H1 (cell line): ENCODE measurements around the gene KRT76. TPM values are rescaled to one million over a fixed set of nuclear protein-coding genes. Genes with fewer than 3 reads are reported as not detected.

Source experiments
- CTCF ChIA-PET: fragments of 300-600 bp; sonication (Branson Sonifier 250); formaldehyde crosslinking; loops from one replicate; lab custom pipeline; 2021; ENCODE audit not compliant: partially characterized antibody; lab: Charles Lee
- POLR2A ChIA-PET: fragments of 300-600 bp; sonication (Branson Sonifier 250); formaldehyde crosslinking; loops from one replicate; lab custom pipeline; 2021; ENCODE audit warnings: inconsistent platforms; ENCODE audit not compliant: partially characterized antibody; lab: Charles Lee
- DNase-seq, 2 experiments: peaks; one replicate each; pipeline versions ENCODE4 v3.0.0 to v3.0.0-alpha.2; 2010 to 2022; ENCODE audit warnings: low spot score in 2 of 2, low read depth in 1 of 2, mixed read lengths in 1 of 2
- FAIRE-seq: peaks from 2 replicates; lab custom pipeline; 2011; peaks lifted over from hg19 to GRCh38; lab: Jason Lieb, UNC
- H2AFZ ChIP-seq: 2 replicates; pipeline ENCODE4 v1.8.1; 2012; ENCODE audit warnings: low read length, inconsistent platforms
- H2AK5ac ChIP-seq: 2 replicates; pipeline ENCODE4 v1.6.1; 2013; ENCODE audit warnings: low read depth, low read length
- H2BK120ac ChIP-seq: replicated peaks from 2 replicates; pipeline ENCODE3; 2013; ENCODE audit warnings: low read depth, low read length, inconsistent platforms
- H2BK12ac ChIP-seq: 2 replicates; pipeline ENCODE4 v1.6.1; 2013; ENCODE audit warnings: low read depth, low read length
- H2BK15ac ChIP-seq: 2 replicates; pipeline ENCODE4 v1.6.1; 2013; ENCODE audit warnings: low read length
- H2BK20ac ChIP-seq: 2 replicates; pipeline ENCODE4 v1.6.1; 2013; ENCODE audit warnings: low read length
- H2BK5ac ChIP-seq: 2 replicates; pipeline ENCODE4 v1.6.1; 2013; ENCODE audit warnings: low read depth, low read length
- H3K14ac ChIP-seq: 2 replicates; pipeline ENCODE4 v1.6.1; 2013; ENCODE audit warnings: inconsistent platforms; ENCODE audit not compliant: insufficient read length
- H3K18ac ChIP-seq: 2 replicates; pipeline ENCODE4 v1.6.1; 2013; ENCODE audit warnings: low read length; ENCODE audit errors: extremely low read depth
- H3K23ac ChIP-seq: 2 replicates; pipeline ENCODE4 v1.6.1; 2013; ENCODE audit warnings: inconsistent platforms; ENCODE audit not compliant: insufficient read length
- H3K23me2 ChIP-seq: 2 replicates; pipeline ENCODE4 v1.6.1; 2013; ENCODE audit warnings: low read depth, low read length
- H3K27ac ChIP-seq: 2 replicates; pipeline ENCODE4 v1.6.1; 2011; ENCODE audit warnings: low read depth, low read length, inconsistent platforms
- H3K27me3 ChIP-seq, 4 experiments: replicated peaks in 1 of 4; 1 replicate in 1 of 4; 2 replicates in 3 of 4; pipeline versions ENCODE4 v1.6.1 to v1.8.1; 2011 to 2013; ENCODE audit warnings: low read length in 3 of 4, mild to moderate bottlenecking in 3 of 4, inconsistent platforms in 2 of 4, mixed read lengths in 2 of 4, moderate library complexity in 1 of 4; ENCODE audit not compliant: control insufficient read depth in 3 of 4, insufficient read depth in 3 of 4; ENCODE audit errors: extremely low read depth in 1 of 4
- H3K36me3 ChIP-seq, 4 experiments: 2 replicates each; pipeline versions ENCODE4 v1.6.1 to v1.8.1; 2011 to 2013; ENCODE audit warnings: mild to moderate bottlenecking in 4 of 4, low read length in 3 of 4, moderate library complexity in 2 of 4, control low read depth in 1 of 4, inconsistent platforms in 1 of 4; ENCODE audit not compliant: insufficient read depth in 4 of 4, control insufficient read depth in 2 of 4
- H3K4ac ChIP-seq: replicated peaks from 2 replicates; pipeline ENCODE3; 2013; ENCODE audit warnings: low read length, low read depth, mixed read lengths, inconsistent platforms; ENCODE audit not compliant: insufficient read length
- H3K4me1 ChIP-seq, 4 experiments: replicated peaks in 1 of 4; 1 replicate in 1 of 4; 2 replicates in 3 of 4; pipeline versions ENCODE4 v1.6.1 to v1.8.1; 2011 to 2013; ENCODE audit warnings: low read length in 3 of 4, inconsistent platforms in 2 of 4, mixed read lengths in 1 of 4; ENCODE audit not compliant: insufficient read depth in 4 of 4, control insufficient read depth in 3 of 4
- H3K4me2 ChIP-seq, 2 experiments: 2 replicates each; pipeline versions ENCODE4 v1.6.1 to v1.8.1; 2011 to 2013; ENCODE audit warnings: low read depth in 2 of 2, low read length in 2 of 2, control low read depth in 1 of 2, inconsistent platforms in 1 of 2, mild to moderate bottlenecking in 1 of 2; ENCODE audit not compliant: insufficient read depth in 1 of 2
- H3K4me3 ChIP-seq, 4 experiments: fragments of 200-600, 300-600 bp in 1 of 4; sonication (generic), shearing (Covaris generic), sonication (Bioruptor Twin) in 1 of 4; 2 replicates each; pipeline versions ENCODE4 v1.5.1 to v1.8.1; 2011 to 2016; ENCODE audit warnings: low read length in 4 of 4, low read depth in 3 of 4, control low read depth in 2 of 4, inconsistent platforms in 2 of 4, mild to moderate bottlenecking in 2 of 4, mixed read lengths in 1 of 4, moderate library complexity in 1 of 4; ENCODE audit not compliant: insufficient read depth in 2 of 4; ENCODE audit errors: extremely low read depth in 1 of 4
- H3K56ac ChIP-seq: replicated peaks from 2 replicates; pipeline ENCODE3; 2013; ENCODE audit warnings: low read depth, mild to moderate bottlenecking, mixed read lengths, low read length, inconsistent platforms; ENCODE audit not compliant: insufficient read length
- H3K79me1 ChIP-seq: 2 replicates; pipeline ENCODE4 v1.6.1; 2013; ENCODE audit warnings: low read depth, low read length, control low read depth
- H3K79me2 ChIP-seq, 2 experiments: 2 replicates each; pipeline versions ENCODE4 v1.6.1 to v1.8.1; 2012 to 2013; ENCODE audit warnings: low read length in 2 of 2, mild to moderate bottlenecking in 2 of 2, inconsistent platforms in 1 of 2; ENCODE audit not compliant: insufficient read depth in 2 of 2, control insufficient read depth in 1 of 2
- H3K9ac ChIP-seq, 4 experiments: replicated peaks in 1 of 4; 1 replicate in 1 of 4; 2 replicates in 3 of 4; pipeline versions ENCODE4 v1.6.1 to v1.8.1; 2011 to 2013; ENCODE audit warnings: low read depth in 3 of 4, low read length in 3 of 4, control low read depth in 2 of 4, mild to moderate bottlenecking in 2 of 4, moderate library complexity in 2 of 4, inconsistent platforms in 1 of 4; ENCODE audit errors: extremely low read depth in 1 of 4
- H3K9me3 ChIP-seq, 2 experiments: 2 replicates each; pipeline versions ENCODE4 v1.6.1 to v1.8.1; 2012 to 2013; ENCODE audit warnings: mild to moderate bottlenecking in 2 of 2, moderate library complexity in 2 of 2, control low read depth in 1 of 2, inconsistent platforms in 1 of 2, low read depth in 1 of 2, low read length in 1 of 2, mixed read lengths in 1 of 2; ENCODE audit not compliant: insufficient read depth in 2 of 2
- H4K20me1 ChIP-seq, 2 experiments: replicated peaks in 1 of 2; 2 replicates each; pipeline versions ENCODE3 to v1.8.1; 2011 to 2013; ENCODE audit warnings: inconsistent platforms in 2 of 2, low read length in 2 of 2, mild to moderate bottlenecking in 1 of 2; ENCODE audit not compliant: insufficient read depth in 2 of 2, control insufficient read depth in 1 of 2
- H4K5ac ChIP-seq: 2 replicates; pipeline ENCODE4 v1.6.1; 2013; ENCODE audit warnings: low read length, low read depth, mixed read lengths, inconsistent platforms; ENCODE audit not compliant: insufficient read length
- H4K8ac ChIP-seq: 2 replicates; pipeline ENCODE4 v1.8.0; 2013; ENCODE audit warnings: mild to moderate bottlenecking, moderate library complexity, low read length, inconsistent platforms; ENCODE audit not compliant: insufficient read depth; ENCODE audit errors: extremely low read depth
- H4K91ac ChIP-seq: replicated peaks from 2 replicates; pipeline ENCODE3; 2013; ENCODE audit warnings: low read length, mixed read lengths, inconsistent platforms; ENCODE audit not compliant: insufficient read length
- NANOG ChIP-seq: IDR thresholded peaks from 2 replicates; pipeline ENCODE4 v1.6.1; 2011; ENCODE audit warnings: low read length, low read depth, mild to moderate bottlenecking, inconsistent platforms; ENCODE audit not compliant: insufficient read depth, poor library complexity, severe bottlenecking
- POU5F1 ChIP-seq: IDR thresholded peaks from 2 replicates; pipeline ENCODE4 v1.6.1; 2011; ENCODE audit warnings: low read depth, mild to moderate bottlenecking, low read length, moderate library complexity
- RNF2 ChIP-seq: fragments of 200-900, 300-1000 bp; sonication (generic); IDR thresholded peaks from 2 replicates; pipeline ENCODE4 v1.7.1; 2016; ENCODE audit warnings: borderline replicate concordance, low read depth, mild to moderate bottlenecking, antibody characterized with exemption, low read length; ENCODE audit not compliant: poor library complexity, severe bottlenecking; ENCODE audit errors: missing control alignments
- TAF7 ChIP-seq: optimal IDR thresholded peaks from 2 replicates; pipeline ENCODE3; 2011; ENCODE audit warnings: low read depth, mild to moderate bottlenecking, inconsistent platforms, low read length, moderate library complexity, borderline replicate concordance
- WGBS, 2 experiments: shearing (Covaris generic) in 1 of 2; methylation state at CpG; one replicate each; pipeline versions ENCODE4 v1.1.6 to v1.1.7; 2013 to 2015; ENCODE audit warnings: low lambda C conversion rate in 2 of 2, mixed read lengths in 2 of 2, inconsistent platforms in 1 of 2, low coverage in 1 of 2, missing lambda C conversion rate in 1 of 2; ENCODE audit not compliant: insufficient replicate concordance in 2 of 2, insufficient coverage in 1 of 2, insufficient read length in 1 of 2; ENCODE audit errors: extremely low coverage in 1 of 2, missing lambda C conversion rate in 1 of 2; 5-methylcytosine and 5-hydroxymethylcytosine counted together
- polyA plus RNA-seq, 7 experiments: library from polyadenylated mRNA; depleted of rRNA in 3 of 7; stranded (reverse) in 5 of 7; unstranded in 2 of 7; fragments of >200 nt in 5 of 7; fragments of 200-250 nt in 2 of 7; gene quantifications; 1 replicate in 5 of 7; 2 replicates in 1 of 7; 4 replicates in 1 of 7; pipeline versions ENCODE4 v1.2.1 to v1.2.3, GENCODE V29; 2011 to 2013; ENCODE audit warnings: missing spikeins in 2 of 7, mixed read lengths in 2 of 7
- total RNA-seq: library from RNA; stranded (reverse); fragmentation: NEBNext Ultra II Directional; extraction: Animal tissue kit (Norgen Biotek cat#: 25700); gene quantifications from 2 replicates; pipeline ENCODE4 v1.2.1, GENCODE V29; 2021
- TF ChIP-seq, protein P1 (sequence below): IDR thresholded peaks from 2 replicates; pipeline ENCODE4 v1.6.1; 2011; ENCODE audit warnings: low read depth, mild to moderate bottlenecking, low read length; ENCODE audit not compliant: insufficient read depth
- TF ChIP-seq, protein P2 (sequence below): IDR thresholded peaks from 2 replicates; pipeline ENCODE4 v1.6.1; 2011; ENCODE audit warnings: low read length, improper control_type of control experiment

The KRT76 gene
- total and polyA plus RNA-seq, 2 of the 8 experiments (the other 6 are each of a cell fraction or from before 2014, with no cell fraction given) = not detected

DNA sequence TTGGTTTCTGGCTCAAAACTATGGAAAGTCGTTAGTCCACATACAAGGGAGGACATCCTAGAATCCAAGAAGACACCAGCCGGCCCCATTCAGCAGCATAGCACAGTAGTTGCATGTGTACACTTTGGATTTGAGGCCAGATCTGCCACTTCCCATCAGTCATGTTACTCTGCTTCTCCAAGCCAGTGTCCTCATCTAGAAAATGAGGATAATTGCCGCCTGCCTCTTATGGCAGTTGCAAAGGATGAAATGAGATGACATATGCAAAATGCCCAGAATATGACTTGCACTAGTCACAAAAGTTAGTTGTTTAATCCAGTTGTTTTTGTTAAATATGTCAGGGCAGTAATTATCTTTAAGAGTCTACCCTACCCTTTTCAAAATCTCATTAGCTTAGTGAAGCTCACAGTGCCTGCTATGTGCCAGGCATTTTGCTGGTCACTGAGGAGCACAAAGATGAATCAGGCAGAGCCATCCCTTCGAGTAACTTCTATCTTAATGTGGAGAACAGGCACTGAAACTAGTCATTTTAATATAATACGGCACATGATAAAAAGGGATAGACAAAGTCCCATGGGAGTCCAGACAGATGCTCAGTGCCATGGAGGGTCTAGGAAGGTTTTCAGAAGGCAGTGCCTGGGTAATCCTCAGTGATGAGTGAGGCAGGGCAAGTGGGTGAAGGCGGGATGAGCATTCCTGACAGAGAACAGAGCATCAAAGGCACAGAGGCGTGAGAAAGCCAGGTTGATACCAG, 6.6 kb upstream of the KRT76 start:
- no peak overlapping the region for H3K23ac ChIP-seq
- no peak overlapping the region for H2BK15ac ChIP-seq
- no peak for TF ChIP-seq NANOG
- TF ChIP-seq, protein P1, sequence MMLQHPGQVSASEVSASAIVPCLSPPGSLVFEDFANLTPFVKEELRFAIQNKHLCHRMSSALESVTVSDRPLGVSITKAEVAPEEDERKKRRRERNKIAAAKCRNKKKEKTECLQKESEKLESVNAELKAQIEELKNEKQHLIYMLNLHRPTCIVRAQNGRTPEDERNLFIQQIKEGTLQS = no peak
- no peak for TF ChIP-seq TAF7
- TF ChIP-seq, protein P2, sequence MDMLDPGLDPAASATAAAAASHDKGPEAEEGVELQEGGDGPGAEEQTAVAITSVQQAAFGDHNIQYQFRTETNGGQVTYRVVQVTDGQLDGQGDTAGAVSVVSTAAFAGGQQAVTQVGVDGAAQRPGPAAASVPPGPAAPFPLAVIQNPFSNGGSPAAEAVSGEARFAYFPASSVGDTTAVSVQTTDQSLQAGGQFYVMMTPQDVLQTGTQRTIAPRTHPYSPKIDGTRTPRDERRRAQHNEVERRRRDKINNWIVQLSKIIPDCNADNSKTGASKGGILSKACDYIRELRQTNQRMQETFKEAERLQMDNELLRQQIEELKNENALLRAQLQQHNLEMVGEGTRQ = no peak
- no peak for TF ChIP-seq POU5F1
- no peak for TF ChIP-seq RNF2
- WGBS, 2 experiments = 94% methylated on average over 7 of the region's 7 CpGs; no CpG with 5 or more reads in 1 of the 2 experiments
- no peak overlapping the region for H3K56ac ChIP-seq
- H3K4ac ChIP-seq = no peak overlapping the region
- no peak overlapping the region for H3K18ac ChIP-seq
- H3K4me1 ChIP-seq = no peaks in the 10 kb centered on the region
- no peak overlapping the region for H4K91ac ChIP-seq
- H3K4me3 ChIP-seq = no peak overlapping the region
- no peak overlapping the region for H2AK5ac ChIP-seq
- H2AFZ ChIP-seq = no peak overlapping the region
- H4K20me1 ChIP-seq = no peaks in the 10 kb centered on the region
- no peaks in the 10 kb centered on the region for H3K36me3 ChIP-seq
- no peaks in the 10 kb centered on the region for H3K79me2 ChIP-seq
- no peaks in the 10 kb centered on the region for H3K9me3 ChIP-seq
- no peak overlapping the region for H4K8ac ChIP-seq
- no peak overlapping the region for H2BK12ac ChIP-seq
- FAIRE-seq (no peak), DNase-seq (no peak)
- ChIA-PET CTCF (no interaction called here), POLR2A (no interaction called here)
- H3K4me2 ChIP-seq = no peak overlapping the region
- no peak overlapping the region for H2BK20ac ChIP-seq
- no peak overlapping the region for H4K5ac ChIP-seq
- no peak overlapping the region for H2BK120ac ChIP-seq
- H3K27me3 ChIP-seq = no peaks in the 10 kb centered on the region
- no peak overlapping the region for H3K14ac ChIP-seq
- no peaks in the 10 kb centered on the region for H3K23me2 ChIP-seq
- H3K27ac ChIP-seq = no peak overlapping the region
- no peaks in the 10 kb centered on the region for H3K79me1 ChIP-seq
- H3K9ac ChIP-seq = no peak overlapping the region
- no peak overlapping the region for H2BK5ac ChIP-seq
